GM13977 (cell line): ENCODE results near the gene PDK1.

ENCODE experiments used
- DNase-seq: peaks from one replicate; pipeline ENCODE4 v3.0.0; 2012; ENCODE audit warnings: low spot score
- in situ Hi-C: fragments of 300-500 bp; cut with MboI; formaldehyde crosslinking; loops from one replicate; pipeline ENCODE4 v1.12.0; 2022; ENCODE audit warnings: low sequenced_read_pairs, low pct_unique_long_range_greater_than_20kb, mixed read lengths, inconsistent platforms; ENCODE audit not compliant: unreplicated experiment
- TF ChIP-seq, protein P1 (sequence below): IDR thresholded peaks from 2 replicates; pipeline ENCODE4 v1.5.1; 2012; ENCODE audit warnings: mild to moderate bottlenecking, control low read depth; ENCODE audit not compliant: insufficient read depth; ENCODE audit errors: extremely low read depth, missing control alignments

PDK1 gene

DNA sequence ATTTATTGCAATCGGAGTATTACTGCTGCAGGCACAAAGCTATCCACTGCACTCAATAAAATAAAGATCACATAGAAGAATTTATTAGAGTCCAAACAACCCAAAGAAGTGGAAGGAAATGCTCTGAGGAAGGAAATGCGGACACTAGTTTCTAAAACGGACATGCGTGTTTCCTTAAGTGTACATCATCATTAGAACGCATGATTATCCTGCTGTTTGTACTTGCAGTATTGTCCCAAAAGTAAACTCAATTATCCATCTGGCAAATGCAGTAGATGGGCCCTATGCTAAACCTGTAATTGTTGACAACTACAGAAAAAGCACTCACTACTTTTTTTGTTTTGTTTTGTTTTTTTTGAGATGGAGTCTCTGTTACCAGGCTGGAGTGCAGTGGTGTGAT, 53.6 kb downstream of the PDK1 start:
- in situ Hi-C loops, result no loop called here
- no peak for DNase-seq
- TF ChIP-seq, protein P1, sequence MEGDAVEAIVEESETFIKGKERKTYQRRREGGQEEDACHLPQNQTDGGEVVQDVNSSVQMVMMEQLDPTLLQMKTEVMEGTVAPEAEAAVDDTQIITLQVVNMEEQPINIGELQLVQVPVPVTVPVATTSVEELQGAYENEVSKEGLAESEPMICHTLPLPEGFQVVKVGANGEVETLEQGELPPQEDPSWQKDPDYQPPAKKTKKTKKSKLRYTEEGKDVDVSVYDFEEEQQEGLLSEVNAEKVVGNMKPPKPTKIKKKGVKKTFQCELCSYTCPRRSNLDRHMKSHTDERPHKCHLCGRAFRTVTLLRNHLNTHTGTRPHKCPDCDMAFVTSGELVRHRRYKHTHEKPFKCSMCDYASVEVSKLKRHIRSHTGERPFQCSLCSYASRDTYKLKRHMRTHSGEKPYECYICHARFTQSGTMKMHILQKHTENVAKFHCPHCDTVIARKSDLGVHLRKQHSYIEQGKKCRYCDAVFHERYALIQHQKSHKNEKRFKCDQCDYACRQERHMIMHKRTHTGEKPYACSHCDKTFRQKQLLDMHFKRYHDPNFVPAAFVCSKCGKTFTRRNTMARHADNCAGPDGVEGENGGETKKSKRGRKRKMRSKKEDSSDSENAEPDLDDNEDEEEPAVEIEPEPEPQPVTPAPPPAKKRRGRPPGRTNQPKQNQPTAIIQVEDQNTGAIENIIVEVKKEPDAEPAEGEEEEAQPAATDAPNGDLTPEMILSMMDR, result no peak

DNA sequence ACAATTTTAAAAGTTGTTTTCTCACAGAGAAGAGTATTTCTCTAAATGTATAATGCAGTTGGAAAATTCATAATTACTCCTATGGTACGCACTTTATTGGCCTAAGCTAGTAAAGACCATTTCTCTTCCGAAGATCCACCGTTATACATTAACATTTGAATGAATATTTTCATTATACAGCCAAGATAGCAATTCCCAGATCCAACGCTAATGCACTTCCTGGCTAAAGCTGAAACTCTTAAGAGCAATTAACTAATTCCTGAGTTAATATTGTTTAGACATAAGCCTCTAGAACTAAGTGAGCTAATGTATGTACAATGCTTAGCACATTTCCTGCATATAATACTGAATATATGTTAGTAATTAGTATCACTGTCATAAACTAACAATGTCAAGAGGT, 56.2 kb downstream of the PDK1 start:
- in situ Hi-C loops, result no loop called here
- TF ChIP-seq, protein P1, result no peak
- DNase-seq, result no peak

DNA sequence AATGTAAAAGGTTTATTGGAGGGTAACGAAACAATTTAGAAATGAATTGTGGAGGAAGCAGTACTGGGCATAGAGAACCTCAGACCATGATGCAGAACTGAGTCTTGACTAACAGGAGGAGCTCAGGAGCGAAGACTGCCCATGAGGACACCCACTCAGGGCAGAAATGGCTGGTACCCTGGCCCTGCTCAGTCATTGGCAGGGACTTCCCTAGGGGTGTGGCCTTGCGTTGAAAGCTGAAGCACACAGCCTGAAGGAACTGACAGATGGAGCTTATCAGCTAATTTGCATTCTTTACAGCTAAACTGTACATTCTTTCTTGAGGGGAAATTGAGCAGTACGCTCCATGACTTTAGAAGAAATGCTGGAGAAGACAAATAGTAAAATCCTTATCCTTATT, 57.1 kb downstream of the PDK1 start:
- TF ChIP-seq, protein P1, result no peak
- DNase-seq, result peak; percentile 12
- in situ Hi-C loops, result no loop called here

DNA sequence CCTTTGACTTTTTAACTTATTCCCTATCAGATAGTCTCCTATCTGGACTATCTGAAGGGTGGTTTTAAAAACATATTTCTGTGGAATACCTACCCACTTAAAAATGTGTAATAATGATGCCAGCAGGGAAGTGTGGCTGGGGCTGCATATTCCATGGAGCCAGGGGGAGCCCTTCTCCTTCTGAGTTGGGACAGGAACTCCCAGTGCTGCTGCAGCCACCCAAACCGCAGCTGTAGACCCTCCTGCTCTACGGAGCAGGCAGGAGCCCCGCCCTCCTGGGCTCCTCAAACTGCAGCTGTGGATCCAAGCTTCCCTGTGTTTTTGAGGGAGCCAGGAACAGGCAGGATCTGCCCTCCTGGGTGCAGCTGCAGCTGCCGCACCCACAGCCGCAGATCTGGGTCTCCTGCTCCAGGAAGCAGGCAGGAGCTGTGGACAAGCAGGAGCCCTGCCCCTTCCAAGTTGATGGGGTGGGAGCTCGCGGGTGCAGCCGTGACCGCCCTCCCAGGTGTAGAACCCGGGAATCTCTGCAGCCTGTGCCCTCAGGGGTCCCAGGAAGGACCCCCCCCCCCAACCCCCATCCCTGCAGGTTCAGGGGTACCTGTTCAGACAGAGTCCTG, 57.8 kb downstream of the PDK1 start:
- DNase-seq, result no peak
- in situ Hi-C loops, result no loop called here
- TF ChIP-seq, protein P1, result no peak

DNA sequence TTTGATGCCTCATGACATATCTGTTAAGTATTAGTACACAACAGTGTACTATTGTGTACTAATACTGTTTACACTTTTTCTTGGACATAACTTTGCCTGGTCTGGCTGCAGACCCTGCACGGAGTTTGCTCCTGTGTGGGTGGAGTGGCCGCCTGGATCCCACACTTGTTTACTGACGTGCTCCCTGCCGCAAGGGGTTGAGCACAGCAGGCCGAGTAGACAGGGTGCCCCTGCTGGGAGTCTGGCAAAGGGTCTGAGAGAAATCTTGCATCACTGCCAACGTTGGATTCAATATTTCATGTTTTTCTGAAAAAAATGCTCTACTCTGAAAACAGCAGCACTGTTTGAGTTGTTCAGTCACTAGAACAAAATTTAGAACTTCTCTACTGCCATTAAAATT, 59.0 kb downstream of the PDK1 start:
- TF ChIP-seq, protein P1, result no peak
- in situ Hi-C loops, result no loop called here
- no peak for DNase-seq

DNA sequence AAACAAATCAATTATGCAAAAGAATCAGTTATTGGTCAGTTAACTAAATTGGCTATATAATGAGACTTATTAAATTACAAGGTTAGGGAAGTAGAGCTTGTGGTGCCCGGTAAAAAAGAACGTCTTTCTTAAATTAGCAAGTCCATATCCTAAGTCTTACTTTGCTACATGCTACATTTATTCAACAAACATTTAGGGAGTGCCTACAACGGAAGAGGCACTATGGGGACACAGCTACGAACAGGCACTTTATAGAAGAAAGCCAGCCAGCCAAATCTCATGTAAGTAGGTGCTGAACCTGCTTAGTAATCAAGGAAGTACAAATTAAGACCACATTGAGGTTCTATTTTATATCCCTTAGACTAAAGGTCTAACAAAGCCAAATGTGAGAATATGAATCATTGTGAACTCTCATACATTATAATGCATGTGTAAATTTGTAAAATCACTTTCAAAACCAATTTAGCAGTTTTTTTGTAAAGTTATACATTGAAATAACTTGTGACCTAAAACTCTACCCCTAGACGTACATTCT, 59.9 kb downstream of the PDK1 start:
- no peak for DNase-seq
- TF ChIP-seq, protein P1, result no peak
- in situ Hi-C loops, result no loop called here
